Fibroblast of villous mesenchyme (primary cell): ENCODE measurements around the gene ST8SIA6. TPM values are rescaled to one million over a fixed set of nuclear protein-coding genes. Genes with fewer than 3 reads are reported as not detected.
"Not testable (repeated sequence)": the region's sequence is repeated elsewhere in the genome, so short reads cannot be mapped to it uniquely, and the experiment has no call there.

ENCODE experiments used
- DNase-seq: peaks from one replicate; pipeline ENCODE4 v3.0.0-alpha.2; 2010; ENCODE audit warnings: low read depth
- H3K4me3 ChIP-seq: 2 replicates; pipeline ENCODE4 v1.5.1; 2011; ENCODE audit warnings: low read depth, mild to moderate bottlenecking, low read length
- total RNA-seq: library from RNA; depleted of rRNA; stranded (reverse); fragments of >200 nt; gene quantifications from 2 replicates; pipeline ENCODE4 v1.2.3, GENCODE V29; 2012
- TF ChIP-seq, protein P1 (sequence below): IDR thresholded peaks from 2 replicates; pipeline ENCODE4 v1.5.1; 2012; ENCODE audit warnings: low read depth, mild to moderate bottlenecking, low read length; ENCODE audit not compliant: insufficient read depth

Gene ST8SIA6
- total RNA-seq, 1 donor = not detected

DNA sequence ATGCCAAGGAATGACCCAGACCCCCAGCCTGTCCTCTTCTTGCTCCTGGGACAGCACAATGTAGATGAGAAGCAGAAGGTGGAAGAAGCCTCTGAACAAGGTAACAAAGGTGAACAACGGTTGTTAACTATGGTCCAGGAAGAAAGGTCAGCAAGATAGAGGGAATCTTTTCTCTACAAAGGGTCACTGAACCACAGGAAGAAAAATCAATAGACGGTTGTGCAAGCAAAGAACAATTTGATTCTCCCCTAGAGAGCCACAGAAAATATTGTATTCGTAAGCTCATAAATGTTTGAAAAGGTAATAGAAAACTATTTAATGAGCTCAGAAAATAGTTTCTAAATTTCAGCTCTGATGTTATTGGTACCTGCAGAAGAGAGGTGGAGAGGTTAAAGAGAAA lies 111.3 kb downstream of the ST8SIA6 start:
- no peak overlapping the region for H3K4me3 ChIP-seq
- TF ChIP-seq, protein P1, sequence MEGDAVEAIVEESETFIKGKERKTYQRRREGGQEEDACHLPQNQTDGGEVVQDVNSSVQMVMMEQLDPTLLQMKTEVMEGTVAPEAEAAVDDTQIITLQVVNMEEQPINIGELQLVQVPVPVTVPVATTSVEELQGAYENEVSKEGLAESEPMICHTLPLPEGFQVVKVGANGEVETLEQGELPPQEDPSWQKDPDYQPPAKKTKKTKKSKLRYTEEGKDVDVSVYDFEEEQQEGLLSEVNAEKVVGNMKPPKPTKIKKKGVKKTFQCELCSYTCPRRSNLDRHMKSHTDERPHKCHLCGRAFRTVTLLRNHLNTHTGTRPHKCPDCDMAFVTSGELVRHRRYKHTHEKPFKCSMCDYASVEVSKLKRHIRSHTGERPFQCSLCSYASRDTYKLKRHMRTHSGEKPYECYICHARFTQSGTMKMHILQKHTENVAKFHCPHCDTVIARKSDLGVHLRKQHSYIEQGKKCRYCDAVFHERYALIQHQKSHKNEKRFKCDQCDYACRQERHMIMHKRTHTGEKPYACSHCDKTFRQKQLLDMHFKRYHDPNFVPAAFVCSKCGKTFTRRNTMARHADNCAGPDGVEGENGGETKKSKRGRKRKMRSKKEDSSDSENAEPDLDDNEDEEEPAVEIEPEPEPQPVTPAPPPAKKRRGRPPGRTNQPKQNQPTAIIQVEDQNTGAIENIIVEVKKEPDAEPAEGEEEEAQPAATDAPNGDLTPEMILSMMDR = no peak

DNA sequence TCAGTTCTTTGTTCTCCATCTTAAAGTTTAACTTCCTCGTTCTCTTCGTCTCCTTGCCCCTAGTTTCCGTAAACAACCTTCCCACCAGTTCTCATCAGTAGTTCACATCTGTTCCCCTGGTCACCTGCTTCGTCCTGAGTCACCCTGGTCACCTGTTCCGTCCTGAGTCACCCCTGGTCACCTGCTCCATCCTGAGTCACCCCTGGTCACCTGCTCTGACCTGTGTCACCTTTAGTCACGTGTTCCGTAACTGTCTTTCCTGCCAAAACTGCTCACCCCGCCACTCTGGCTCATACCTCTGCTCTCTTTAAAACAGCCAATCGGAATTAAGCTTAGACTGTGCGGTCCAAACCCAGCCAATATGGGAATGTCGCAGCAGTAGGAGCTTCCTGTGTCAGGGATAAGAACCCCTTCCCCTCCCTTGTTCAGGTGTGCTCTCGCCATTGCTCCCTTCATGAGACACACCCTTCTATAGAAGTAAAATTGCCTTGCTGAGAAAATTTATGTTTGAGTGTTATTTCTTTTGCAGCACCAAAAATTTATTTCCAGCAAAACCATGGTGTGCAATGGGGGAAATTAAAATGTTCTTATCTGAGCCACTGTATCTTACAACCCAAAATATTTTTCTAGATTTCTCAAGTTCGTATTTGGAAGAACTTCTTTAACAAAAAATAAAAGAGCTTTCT lies 114.1 kb downstream of the ST8SIA6 start:
- TF ChIP-seq, protein P1 = no peak
- H3K4me3 ChIP-seq = no peak overlapping the region
- no peak for DNase-seq

More for the DNA sequence above, 111.3 kb downstream of the ST8SIA6 start:
- no peak for DNase-seq

DNA sequence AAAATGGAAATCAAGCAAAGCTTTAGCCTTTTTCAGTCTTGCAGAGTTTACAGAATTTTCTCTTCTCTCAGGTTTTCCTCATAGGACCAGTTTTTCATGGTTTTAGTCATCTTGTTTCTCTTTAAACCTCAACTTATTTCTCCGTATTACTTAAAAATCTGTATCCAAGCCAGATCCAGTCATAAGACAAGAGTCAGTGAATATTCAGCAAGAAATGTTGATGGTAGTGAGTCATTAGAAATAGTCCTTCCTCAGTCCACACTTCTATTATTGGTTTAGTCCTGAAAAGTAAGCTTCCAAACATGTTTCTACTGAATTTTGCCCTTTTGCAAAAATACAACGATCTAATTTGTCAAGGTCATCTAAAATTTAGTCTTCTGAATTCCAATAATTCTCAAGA lies 119.3 kb downstream of the ST8SIA6 start:
- TF ChIP-seq, protein P1 = no peak
- DNase-seq = peak; percentile 26
- no peak overlapping the region for H3K4me3 ChIP-seq

DNA sequence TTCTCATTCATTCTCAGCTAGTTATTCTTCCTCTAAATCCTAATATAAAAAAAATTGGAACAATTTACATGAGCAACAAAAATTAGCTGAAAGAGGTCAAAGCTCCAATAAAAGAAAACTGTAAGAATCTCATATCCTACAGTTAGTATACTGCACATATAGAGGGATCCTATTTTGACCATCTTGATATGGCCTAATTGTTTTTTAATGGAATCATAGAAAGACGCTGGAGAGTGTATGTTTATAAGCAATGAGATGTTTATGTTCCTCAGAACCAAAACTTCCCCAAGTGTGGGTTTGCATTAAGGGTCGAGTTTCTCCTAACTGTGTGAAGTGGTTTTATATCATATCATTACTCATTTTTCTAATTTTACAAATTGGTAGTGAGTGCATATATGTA lies 123.9 kb downstream of the ST8SIA6 start:
- no peak for DNase-seq
- TF ChIP-seq, protein P1 = no peak
- no peak overlapping the region for H3K4me3 ChIP-seq

DNA sequence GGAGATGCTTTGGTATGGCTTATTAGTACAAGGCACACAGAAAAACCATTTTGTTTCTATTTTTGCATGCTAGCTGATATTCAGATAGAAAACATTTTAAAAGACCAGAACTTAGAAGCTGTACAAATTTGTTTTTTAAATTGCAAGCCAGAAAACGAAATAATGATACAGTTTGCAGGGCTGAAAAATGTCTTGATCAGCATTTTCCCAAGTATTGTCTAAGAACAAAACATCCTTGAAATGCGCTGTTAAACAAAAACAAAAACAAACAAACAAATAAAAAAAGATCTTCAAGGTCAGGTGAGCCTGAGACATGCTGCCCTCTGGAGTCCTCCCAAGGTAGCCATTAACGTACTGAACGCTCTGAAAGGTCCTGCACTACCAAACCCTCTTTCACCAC lies 128.0 kb downstream of the ST8SIA6 start:
- TF ChIP-seq, protein P1 = no peak
- no peak overlapping the region for H3K4me3 ChIP-seq
- no peak for DNase-seq

DNA sequence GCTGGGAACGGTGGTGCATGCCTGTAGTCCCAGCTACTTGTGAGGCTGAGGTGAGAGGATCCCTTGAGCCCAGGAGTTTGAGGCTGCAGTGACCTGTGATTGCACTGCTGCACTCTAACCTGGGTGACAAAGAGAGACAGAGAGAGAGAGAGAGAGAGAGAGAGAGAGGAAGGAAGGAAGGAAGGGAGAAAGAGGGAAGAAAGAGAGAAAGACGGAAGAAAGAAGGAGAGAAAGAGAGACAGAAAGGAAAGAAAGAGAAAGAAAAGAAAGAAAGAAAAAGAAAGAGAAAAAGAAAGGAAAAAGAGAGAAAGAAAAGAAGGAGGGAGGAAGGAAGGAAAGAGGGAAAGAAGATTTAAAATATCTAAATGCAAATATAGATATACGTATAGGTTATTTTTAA lies 132.4 kb downstream of the ST8SIA6 start:
- not testable (repeated sequence) for H3K4me3 ChIP-seq, DNase-seq

DNA sequence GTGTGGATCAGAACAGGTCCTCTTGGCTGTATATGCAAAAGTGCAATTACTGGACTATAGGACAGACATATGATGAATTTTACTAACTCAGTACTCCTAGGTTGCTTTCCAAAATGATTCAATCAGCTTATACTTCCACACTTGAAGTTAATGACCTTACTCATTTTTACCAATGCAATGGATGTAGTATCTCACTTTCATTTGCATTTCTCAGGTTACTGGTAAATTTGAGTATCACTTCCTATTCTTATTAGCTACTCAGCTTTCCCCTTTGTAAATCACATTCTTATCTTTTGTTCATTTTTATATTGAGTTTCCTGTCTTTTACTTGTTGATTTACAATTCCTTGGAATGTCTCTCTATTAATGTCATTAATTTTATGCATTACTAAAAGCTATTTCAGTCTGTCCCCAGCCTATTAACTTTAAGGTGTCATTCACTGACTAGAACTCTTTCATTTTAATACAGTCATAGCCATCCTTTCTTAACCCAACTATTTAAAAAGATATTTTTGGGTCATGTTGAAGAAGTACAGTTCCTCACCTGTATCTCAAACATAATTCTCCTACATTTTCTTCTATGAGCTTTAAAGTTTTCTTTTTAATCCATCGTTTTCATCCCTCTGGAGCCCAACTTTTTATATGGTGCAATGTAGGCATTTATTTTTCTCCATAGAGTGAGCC lies 137.8 kb downstream of the ST8SIA6 start:
- no peak overlapping the region for H3K4me3 ChIP-seq
- TF ChIP-seq, protein P1 = no peak
- DNase-seq = no peak
